K562 (cell line): Measurements from ENCODE around the gene UBXN4. TPM values are rescaled to one million over a fixed set of nuclear protein-coding genes. Genes with fewer than 3 reads are reported as not detected.

Source experiments
- ATAC-seq: fragments of 200-7000 bp; cut with Tn5 transposase; 3 replicates; pipeline ENCODE4 v1.9.1; 2020; ENCODE audit warnings: moderate library complexity
- BruUV-seq: library from RNA; stranded (reverse); fragments of 400-500 nt; replicated peaks from 2 replicates; lab custom pipeline; 2021; lab: Mats Ljungman, UMichigan
- CTCF ChIA-PET: fragments of 300-600 bp; formaldehyde crosslinking; extraction: SDS; loops from one replicate; lab custom pipeline; 2021; ENCODE audit warnings: low intra/inter-chr PET ratio; lab: Yijun Ruan, JAX
- POLR2A ChIA-PET: fragments of 300-600, 350-650 bp; sonication (Branson Sonifier 250); formaldehyde crosslinking; extraction: SDS; loops from one replicate; lab custom pipeline; 2021; ENCODE audit warnings: antibody characterized with exemption, inconsistent platforms; lab: Yijun Ruan, JAX
- DNase-seq, 4 experiments: peaks; one replicate each; pipeline versions ENCODE4 v3.0.0 to v3.0.0-alpha.2; 2011 to 2018; ENCODE audit warnings: low spot score in 3 of 4, mixed read lengths in 3 of 4; ENCODE audit errors: extremely low read depth in 1 of 4
- FAIRE-seq: peaks from 2 replicates; lab custom pipeline; 2011; peaks lifted over from hg19 to GRCh38; lab: Jason Lieb, UNC
- H2AFZ ChIP-seq: 2 replicates; pipeline ENCODE4 v1.6.0; 2011; ENCODE audit warnings: low read depth, low read length, control low read depth, inconsistent platforms
- H3K27ac ChIP-seq: fragments of 200-600 bp; 3 replicates; pipeline ENCODE4 v1.8.0; 2011; ENCODE audit warnings: low read depth, mild to moderate bottlenecking, control low read depth, inconsistent platforms, low read length, moderate library complexity, mixed read lengths; ENCODE audit errors: extremely low read depth
- H3K27me3 ChIP-seq, 2 experiments: fragments of 300-600 bp in 1 of 2; 2 replicates in 1 of 2; 3 replicates in 1 of 2; pipeline versions ENCODE4 v1.6.0 to v1.8.0; 2011; ENCODE audit warnings: inconsistent platforms in 2 of 2, low read length in 2 of 2, mild to moderate bottlenecking in 1 of 2, mixed read lengths in 1 of 2, moderate library complexity in 1 of 2; ENCODE audit not compliant: control insufficient read depth in 2 of 2, insufficient read depth in 2 of 2
- H3K36me3 ChIP-seq: fragments of 300-600 bp; 3 replicates; pipeline ENCODE4 v1.8.0; 2011; ENCODE audit warnings: mild to moderate bottlenecking, low read length, inconsistent platforms; ENCODE audit not compliant: control insufficient read depth, insufficient read depth
- H3K4me1 ChIP-seq, 2 experiments: fragments of 200-600 bp in 1 of 2; replicated peaks in 1 of 2; 2 replicates in 1 of 2; 3 replicates in 1 of 2; pipeline versions ENCODE4 v1.5.1 to v1.8.0; 2011; ENCODE audit warnings: inconsistent platforms in 2 of 2, low read length in 2 of 2, mild to moderate bottlenecking in 1 of 2, mixed read lengths in 1 of 2, moderate library complexity in 1 of 2; ENCODE audit not compliant: control insufficient read depth in 2 of 2, insufficient read depth in 2 of 2
- H3K4me2 ChIP-seq: 2 replicates; pipeline ENCODE4 v1.6.1; 2011; ENCODE audit warnings: low read length, control low read depth, inconsistent platforms, mixed read lengths; ENCODE audit not compliant: insufficient read depth
- H3K4me3 ChIP-seq: fragments of 200-600 bp; sonication (generic), shearing (Covaris generic); 2 replicates; pipeline ENCODE4 v1.5.1; 2016; ENCODE audit warnings: control low read depth, inconsistent platforms
- H3K79me2 ChIP-seq: fragments of 200-600 bp; 3 replicates; pipeline ENCODE4 v1.8.0; 2011; ENCODE audit warnings: low read length, inconsistent platforms; ENCODE audit not compliant: control insufficient read depth, insufficient read depth
- H3K9ac ChIP-seq, 2 experiments: 2 replicates each; pipeline versions ENCODE4 v1.6.0 to v1.6.1; 2011; ENCODE audit warnings: low read depth in 2 of 2, low read length in 2 of 2, control low read depth in 1 of 2, inconsistent platforms in 1 of 2, mild to moderate bottlenecking in 1 of 2, mixed read lengths in 1 of 2; ENCODE audit not compliant: insufficient read depth in 1 of 2
- H3K9me1 ChIP-seq: one replicate; pipeline ENCODE4 v1.6.0; 2011; ENCODE audit warnings: inconsistent platforms, mild to moderate bottlenecking, low read length, moderate library complexity; ENCODE audit not compliant: control insufficient read depth, insufficient read depth
- H3K9me3 ChIP-seq: replicated peaks from 2 replicates; pipeline ENCODE4 v1.5.1; 2011; ENCODE audit warnings: low read depth, low read length, inconsistent platforms; ENCODE audit not compliant: control insufficient read depth, insufficient read depth
- H4K20me1 ChIP-seq: replicated peaks from 2 replicates; pipeline ENCODE4 v1.6.1; 2011; ENCODE audit warnings: low read length, inconsistent platforms, mixed read lengths; ENCODE audit not compliant: control insufficient read depth, insufficient read depth
- CCNT2 ChIP-seq: IDR thresholded peaks from 2 replicates; pipeline ENCODE4 v1.6.1; 2011; ENCODE audit warnings: borderline replicate concordance, low read depth, mild to moderate bottlenecking, moderate library complexity, mixed read lengths, low read length; ENCODE audit not compliant: insufficient read length; ENCODE audit errors: extremely low read depth
- CREB5 ChIP-seq: fragments of 250-450 bp; sonication (Bioruptor Pico); IDR thresholded peaks from 2 replicates; pipeline ENCODE4 v1.5.0; 2020; ENCODE audit warnings: mild to moderate bottlenecking
- FOXJ3 ChIP-seq: sonication (generic); formaldehyde crosslinking; IDR thresholded peaks from 2 replicates; pipeline ENCODE4 v1.4.0; 2020; ENCODE audit warnings: mild to moderate bottlenecking, missing genetic modification reagents
- HMG20B ChIP-seq: fragments of 250-450 bp; sonication (Bioruptor Pico); IDR thresholded peaks from 2 replicates; pipeline ENCODE4 v1.5.0; 2021; ENCODE audit warnings: mild to moderate bottlenecking
- PTBP1 ChIP-seq: fragments of 200-400 bp; formaldehyde crosslinking; IDR thresholded peaks from 2 replicates; pipeline ENCODE4 v1.6.1; 2017; ENCODE audit warnings: low read depth, low read length
- SIN3A ChIP-seq, 2 experiments: fragments of 150-350 bp in 1 of 2; IDR thresholded peaks; 2 replicates each; pipeline ENCODE4 v1.6.1; 2011 to 2016; ENCODE audit warnings: borderline replicate concordance in 2 of 2, low read depth in 2 of 2, low read length in 2 of 2, mild to moderate bottlenecking in 2 of 2, moderate library complexity in 2 of 2; ENCODE audit not compliant: control insufficient read depth in 1 of 2
- ZBTB11 ChIP-seq, 3 experiments: fragments of 200-800 bp in 1 of 3; fragments of 250-450 bp in 1 of 3; fragments of 450-650 bp in 1 of 3; sonication (Bioruptor Pico) in 1 of 3; sonication (Bioruptor generic) in 1 of 3; formaldehyde crosslinking in 1 of 3; IDR thresholded peaks; 2 replicates each; pipeline versions ENCODE4 v1.6.1 to v1.8.0; 2016 to 2022; ENCODE audit warnings: mild to moderate bottlenecking in 2 of 3, missing genetic modification characterization in 2 of 3, missing compliant biosample characterization in 1 of 3, moderate library complexity in 1 of 3
- ZBTB34 ChIP-seq: fragments of 250-450 bp; sonication (Bioruptor Pico); IDR thresholded peaks from 2 replicates; pipeline ENCODE4 v1.8.0; 2021; ENCODE audit warnings: mild to moderate bottlenecking, moderate library complexity
- ZNF146 ChIP-seq: IDR thresholded peaks from one replicate; pipeline ENCODE4 v1.6.1; 2018; ENCODE audit warnings: missing compliant biosample characterization; ENCODE audit not compliant: unreplicated experiment
- ZNF253 ChIP-seq: fragments of 250-450 bp; sonication (Bioruptor Pico); conservative IDR thresholded peaks from 2 replicates; pipeline ENCODE4 v1.6.1; 2021; ENCODE audit warnings: mild to moderate bottlenecking
- WGBS: fragments of 100-300 bp; shearing (Covaris generic); methylation state at CpG from one replicate; pipeline ENCODE4 v1.1.6; 2016; ENCODE audit warnings: low coverage, mixed read lengths; ENCODE audit not compliant: insufficient coverage; ENCODE audit errors: missing lambda C conversion rate; 5-methylcytosine and 5-hydroxymethylcytosine counted together
- in situ Hi-C: fragments of 300-500 bp; cut with MboI; formaldehyde crosslinking; loops from 4 replicates; pipeline ENCODE4 v1.15.0; 2018; ENCODE audit warnings: inconsistent platforms, mixed read lengths
- intact Hi-C: fragments of 100-400 bp; cut with micrococcal nuclease; formaldehyde crosslinking; loops from 2 replicates; pipeline ENCODE4 v1.14.2; 2022
- polyA plus RNA-seq, 8 experiments: library from polyadenylated mRNA; depleted of rRNA in 4 of 8; stranded (reverse) in 5 of 8; unstranded in 3 of 8; fragments of >200 nt; fragmentation: Nextera tagmentation in 2 of 8; fragmentation: Illumina TruSeq in 1 of 8; extraction: Ambion mirVana in 2 of 8; extraction: Trizol in 1 of 8; gene quantifications; 2 replicates each; pipeline versions ENCODE4 v1.2.1 to v1.2.3, GENCODE V29; 2011 to 2014; ENCODE audit warnings: inconsistent platforms in 1 of 8, missing spikeins in 1 of 8
- total RNA-seq, 7 experiments: library from RNA; depleted of rRNA in 6 of 7; stranded (reverse); fragments of >200 nt in 6 of 7; fragmentation: Illumina TruSeq in 2 of 7; extraction: Trizol in 2 of 7; gene quantifications; 2 replicates each; pipeline versions ENCODE4 v1.2.1 to v1.2.3, GENCODE V29; 2011 to 2021; ENCODE audit warnings: low replicate concordance in 1 of 7

The UBXN4 gene
- total and polyA plus RNA-seq, 9 of the 15 experiments (the other 6 are each of a cell fraction or from before 2014, with no cell fraction given), result 30.4 to 127 (median 55.3) TPM

GRCh38 chr2:135826544-135826943, 84.9 kb downstream of the UBXN4 start:
- no peak for DNase-seq
- WGBS, result 22% methylated on average over 6 of the region's 6 CpGs
- BruUV-seq, result no TSS peak
- Histone ChIP-seq H3K9ac (no peak overlapping the region), H4K20me1 (no peaks in the 10 kb centered on the region), H3K9me3 (no peaks in the 10 kb centered on the region), H2AFZ (no peak overlapping the region), H3K36me3 (no peaks in the 10 kb centered on the region), H3K4me2 (no peak overlapping the region), H3K79me2 (no peaks in the 10 kb centered on the region), H3K27ac (no peak overlapping the region), H3K27me3 (peaks cover 15 to 60% of the 10 kb centered on the region in 2 experiments), H3K4me3 (no peak overlapping the region), H3K4me1 (peaks cover 0 to 5% of the 10 kb centered on the region in 2 experiments; a peak in 2 of 5 replicates), H3K9me1 (no peaks in the 10 kb centered on the region)
- in situ Hi-C loops, result no loop called here
- TF ChIP-seq CREB5 (CRISPR knock-in tag), result no peak
- no peak for TF ChIP-seq SIN3A (IDR thresholded peaks at IDR 0.05; ENCODE audit: borderline replicate concordance in 2 of 2, control insufficient read depth in 1 of 2, low read depth in 2 of 2, low read length in 2 of 2)
- TF ChIP-seq ZBTB11 (CRISPR knock-in tag; IDR thresholded peaks at IDR 0.05), result no peak
- TF ChIP-seq ZNF146 (CRISPR knock-in tag), result no peak
- TF ChIP-seq FOXJ3, result no peak
- TF ChIP-seq ZBTB34 (CRISPR knock-in tag), result no peak
- no peak for TF ChIP-seq CCNT2
- no peak for TF ChIP-seq PTBP1
- TF ChIP-seq ZNF253, result no peak
- no peak for TF ChIP-seq HMG20B (CRISPR knock-in tag)
- no peak for ATAC-seq
- POLR2A ChIA-PET, result interaction anchor here (0.6 to 1.5 kb wide), 4 partner anchors 10 to 472 kb away, joined by 3 to 6 read pairs (median 4); no protein-coding TSS in a partner anchor
- CTCF ChIA-PET, result no interaction called here
- intact Hi-C loops, result no loop called here
- no peak for FAIRE-seq
